ENCODE data around the gene PRF1.
"Not testable (repeated sequence)": the region's sequence is repeated elsewhere in the genome, so short reads cannot be mapped to it uniquely, and the experiment has no call there.

The PRF1 gene

DNA sequence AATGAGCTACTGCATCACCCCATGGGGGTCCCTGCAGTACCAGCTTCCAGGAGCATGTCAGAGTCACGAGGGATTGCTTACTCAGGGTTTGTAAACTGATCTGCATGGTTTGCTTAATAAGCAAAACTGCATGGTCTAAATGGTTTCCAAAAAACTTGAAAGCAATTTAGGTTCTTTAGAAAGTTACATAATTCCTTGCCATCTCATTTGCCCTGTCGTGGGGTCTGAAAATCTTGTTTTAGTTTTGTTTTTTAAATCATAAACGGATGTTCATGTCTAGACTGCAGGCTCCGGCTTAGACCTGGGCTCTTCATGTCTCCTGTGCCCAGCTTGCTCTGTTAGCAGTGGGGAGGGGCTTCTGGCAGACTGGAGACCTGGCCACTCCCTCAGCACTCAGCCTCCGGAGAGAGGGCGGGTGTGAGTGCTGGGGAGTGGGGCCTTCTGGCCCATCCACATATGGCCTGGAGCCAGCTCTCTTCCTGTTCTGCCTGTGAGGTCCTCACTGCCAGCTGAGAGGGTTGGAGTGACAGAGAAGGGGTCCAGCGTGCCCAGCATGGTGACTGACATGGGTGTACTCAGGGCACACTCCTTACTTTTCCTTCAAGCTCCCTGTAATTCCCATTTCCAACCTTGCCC is 17.5 kb downstream of the PRF1 start:
- H3K27ac ChIP-seq, result no peak overlapping the region

DNA sequence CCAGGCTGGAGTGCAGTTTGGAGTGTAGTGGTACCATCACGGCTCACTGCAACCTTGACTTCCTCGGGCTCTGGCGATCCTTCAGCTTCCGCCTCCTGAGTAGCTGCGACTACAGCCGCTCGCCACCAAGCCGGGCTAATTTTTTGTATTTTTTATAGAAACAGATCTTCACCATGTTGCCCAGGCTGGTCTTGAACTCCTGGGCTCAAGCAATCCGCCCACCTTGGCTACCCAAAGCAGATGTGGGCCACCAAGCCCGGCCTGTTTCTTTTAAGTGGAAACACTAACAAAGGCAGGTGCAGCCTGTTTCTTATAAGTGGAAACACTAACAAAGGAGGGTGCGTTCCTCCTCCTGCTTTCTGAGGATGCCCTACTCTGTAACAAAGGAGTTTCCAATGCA is 18.2 kb downstream of the PRF1 start:
- no peak overlapping the region for H3K27ac ChIP-seq

More for the DNA sequence above, 17.5 kb downstream of the PRF1 start:
- TF ChIP-seq, protein P1, sequence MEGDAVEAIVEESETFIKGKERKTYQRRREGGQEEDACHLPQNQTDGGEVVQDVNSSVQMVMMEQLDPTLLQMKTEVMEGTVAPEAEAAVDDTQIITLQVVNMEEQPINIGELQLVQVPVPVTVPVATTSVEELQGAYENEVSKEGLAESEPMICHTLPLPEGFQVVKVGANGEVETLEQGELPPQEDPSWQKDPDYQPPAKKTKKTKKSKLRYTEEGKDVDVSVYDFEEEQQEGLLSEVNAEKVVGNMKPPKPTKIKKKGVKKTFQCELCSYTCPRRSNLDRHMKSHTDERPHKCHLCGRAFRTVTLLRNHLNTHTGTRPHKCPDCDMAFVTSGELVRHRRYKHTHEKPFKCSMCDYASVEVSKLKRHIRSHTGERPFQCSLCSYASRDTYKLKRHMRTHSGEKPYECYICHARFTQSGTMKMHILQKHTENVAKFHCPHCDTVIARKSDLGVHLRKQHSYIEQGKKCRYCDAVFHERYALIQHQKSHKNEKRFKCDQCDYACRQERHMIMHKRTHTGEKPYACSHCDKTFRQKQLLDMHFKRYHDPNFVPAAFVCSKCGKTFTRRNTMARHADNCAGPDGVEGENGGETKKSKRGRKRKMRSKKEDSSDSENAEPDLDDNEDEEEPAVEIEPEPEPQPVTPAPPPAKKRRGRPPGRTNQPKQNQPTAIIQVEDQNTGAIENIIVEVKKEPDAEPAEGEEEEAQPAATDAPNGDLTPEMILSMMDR (conservative IDR thresholded peaks at IDR 0.05), result no peak

DNA sequence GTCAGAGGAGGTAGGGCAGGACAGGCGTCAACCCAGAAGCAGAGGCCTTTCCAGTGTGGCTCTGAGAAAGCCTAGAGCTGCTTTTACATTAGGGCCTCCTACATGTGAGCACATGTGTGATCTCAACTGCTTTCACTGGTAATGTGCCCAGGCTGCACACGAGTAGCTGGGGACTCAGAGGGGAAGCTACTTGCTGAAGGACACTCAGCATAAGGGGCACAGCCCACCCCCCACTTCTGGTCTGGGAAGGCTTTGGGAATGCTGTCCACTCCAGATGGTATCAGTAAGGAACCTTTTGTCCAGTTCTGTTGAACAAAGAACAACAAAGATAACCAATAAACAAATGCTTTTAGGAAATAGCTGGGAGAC is 18.9 kb downstream of the PRF1 start:
- no peak overlapping the region for H3K27ac ChIP-seq
- TF ChIP-seq, protein P1 (conservative IDR thresholded peaks at IDR 0.05), result no peak

More for the DNA sequence above, 18.2 kb downstream of the PRF1 start:
- TF ChIP-seq, protein P1 (conservative IDR thresholded peaks at IDR 0.05), result no peak

DNA sequence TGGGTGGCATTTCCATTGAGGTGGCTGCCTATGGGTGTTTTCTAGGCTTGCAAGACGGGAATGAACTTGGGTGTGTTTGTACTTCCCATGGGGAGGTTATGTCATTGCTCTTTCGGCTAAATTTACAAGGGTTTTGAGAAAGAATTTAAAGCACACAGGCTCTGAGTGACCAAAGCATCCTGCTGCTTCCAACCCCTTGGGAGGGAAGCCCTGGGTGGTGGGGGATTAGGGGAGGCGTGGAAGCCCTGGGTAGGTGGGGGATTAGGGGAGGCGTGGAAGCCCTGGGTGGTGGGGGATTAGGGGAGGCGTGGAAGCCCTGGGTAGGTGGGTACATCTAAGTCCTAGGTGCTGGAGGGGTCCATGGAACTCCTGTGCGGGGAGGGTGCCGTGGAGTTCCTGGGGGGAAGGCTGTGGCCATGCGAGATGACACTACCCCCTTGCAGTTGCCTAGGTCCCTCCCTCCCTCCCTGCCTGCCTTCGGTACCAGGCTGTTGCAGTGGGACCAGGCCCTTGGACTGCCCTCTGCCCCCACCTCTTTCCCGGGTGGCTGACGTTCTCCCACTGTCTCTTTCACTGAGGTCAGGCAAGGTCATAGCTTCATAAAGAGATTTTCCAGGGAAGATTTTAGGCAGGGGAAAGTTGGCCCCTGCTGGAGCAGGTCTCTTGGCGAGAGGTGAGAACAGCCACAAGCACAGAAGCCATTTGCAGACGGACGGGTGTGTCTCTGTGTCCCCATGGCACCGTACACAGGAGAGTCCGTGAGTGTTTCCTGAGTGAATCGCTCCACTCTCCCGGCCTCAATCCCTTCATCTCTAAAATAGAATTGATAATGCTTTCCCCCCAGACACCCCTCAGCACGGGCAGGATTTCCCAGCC is 19.5 kb downstream of the PRF1 start:
- no peak overlapping the region for H3K27ac ChIP-seq
- TF ChIP-seq, protein P1 (conservative IDR thresholded peaks at IDR 0.05), result no peak

DNA sequence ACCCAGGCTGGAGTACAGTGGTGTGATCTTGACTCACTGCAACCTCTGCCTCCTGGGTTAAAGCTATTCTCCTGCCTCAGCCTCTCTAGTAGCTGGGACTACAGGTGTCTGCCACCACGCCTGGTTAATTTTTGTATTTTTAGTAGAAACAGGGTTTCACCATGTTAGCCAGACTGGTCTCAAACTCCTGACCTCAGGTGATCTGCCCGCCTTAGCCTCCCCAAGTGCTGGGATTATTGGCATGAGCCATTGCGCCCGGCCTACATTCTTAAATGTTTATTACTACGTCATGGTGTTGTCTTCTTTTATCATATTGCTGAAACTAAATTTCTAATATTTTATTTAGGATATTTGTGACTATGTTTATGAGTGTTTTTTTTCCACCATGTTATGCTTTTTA is 21.4 kb downstream of the PRF1 start:
- not testable (repeated sequence) for H3K27ac ChIP-seq

DNA sequence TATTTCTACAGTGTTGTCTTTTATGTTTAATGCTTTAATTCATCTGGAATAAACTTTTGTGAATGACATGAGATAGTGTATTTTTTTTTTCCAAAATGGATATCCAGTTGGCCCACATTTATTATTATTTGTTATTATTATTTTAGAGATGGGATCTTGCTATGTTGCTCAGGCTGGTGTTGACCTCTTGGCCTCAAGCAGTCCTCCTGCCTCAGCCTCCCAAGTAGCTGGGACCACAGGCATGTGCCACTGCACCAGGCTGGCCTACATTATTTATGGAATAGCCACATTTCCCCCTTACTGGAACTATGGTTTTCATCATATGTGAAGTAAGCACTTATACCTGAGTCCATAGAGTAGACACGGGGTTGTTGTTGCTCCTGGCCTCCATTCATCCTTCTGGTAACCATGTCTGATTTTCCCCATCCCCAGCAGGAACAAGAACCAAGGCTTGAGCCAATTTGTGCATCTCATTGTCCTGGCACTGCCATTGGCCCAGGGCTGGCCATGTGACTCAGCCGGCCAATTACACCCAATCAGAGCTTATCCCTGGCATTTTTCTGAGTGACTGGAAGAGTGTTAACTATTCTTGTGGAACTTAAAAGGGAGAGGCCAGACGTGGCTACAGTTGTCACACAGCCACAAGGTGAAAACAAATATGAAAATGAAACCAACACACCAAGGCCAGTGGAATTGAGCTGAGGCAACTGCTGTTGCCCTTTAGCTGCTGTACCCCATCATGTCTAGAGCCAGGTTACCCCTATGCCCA is 23.1 kb downstream of the PRF1 start:
- no peak overlapping the region for H3K27ac ChIP-seq
- TF ChIP-seq, protein P1 (conservative IDR thresholded peaks at IDR 0.05), result no peak

DNA sequence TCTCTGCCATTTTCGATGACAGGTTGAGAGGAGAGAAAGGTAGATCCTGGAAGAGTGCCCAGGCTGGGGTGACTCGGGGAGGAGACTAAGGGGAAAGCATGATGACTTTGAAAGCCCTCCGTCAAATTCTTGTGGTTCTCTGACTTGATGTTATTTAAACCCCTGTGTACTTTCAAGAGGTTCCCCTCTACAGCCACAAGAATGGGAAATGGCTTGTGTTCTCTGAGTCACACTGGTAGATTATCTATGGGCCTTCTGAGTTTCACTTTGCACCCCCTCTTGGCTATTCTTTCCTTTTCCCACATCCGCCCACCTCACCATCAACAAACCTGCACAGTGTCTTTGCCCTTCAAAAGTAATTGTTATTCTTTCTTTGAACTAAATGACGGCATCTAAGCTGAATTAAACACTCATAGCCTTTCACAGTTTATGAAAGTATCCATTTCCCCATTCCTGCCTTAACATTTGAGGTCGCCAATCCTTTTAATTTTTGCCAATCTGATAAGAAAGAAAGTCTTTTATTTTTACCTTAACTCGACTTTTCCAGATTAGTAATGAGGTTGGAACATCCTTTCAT is 24.1 kb downstream of the PRF1 start:
- TF ChIP-seq, protein P1 (conservative IDR thresholded peaks at IDR 0.05), result no peak
- no peak overlapping the region for H3K27ac ChIP-seq
